Lower lobe of right lung (tissue), 2 donors: ENCODE measurements around the gene EFCAB6. TPM values are rescaled to one million over a fixed set of nuclear protein-coding genes. Genes with fewer than 3 reads are reported as not detected.

Experiments
- ATAC-seq, 2 donors: fragments of 200-7000 bp; cut with Tn5 transposase; one replicate each; pipeline ENCODE4 v1.9.1; 2020 to 2022; ENCODE audit warnings: mild to moderate bottlenecking in 2 of 2, moderate library complexity in 2 of 2
- DNase-seq: peaks from one replicate; pipeline ENCODE4 v3.0.0-alpha.2; 2020
- H3K27ac ChIP-seq: fragments of 200-600 bp; one replicate; pipeline ENCODE4 v1.8.0; 2022
- H3K27me3 ChIP-seq: fragments of 200-600 bp; one replicate; pipeline ENCODE4 v1.8.0; 2022; ENCODE audit warnings: low read depth
- H3K36me3 ChIP-seq: fragments of 200-600 bp; one replicate; pipeline ENCODE4 v1.8.0; 2022; ENCODE audit warnings: mild to moderate bottlenecking
- H3K4me1 ChIP-seq: fragments of 200-600 bp; one replicate; pipeline ENCODE4 v1.8.0; 2022
- H3K4me3 ChIP-seq: fragments of 200-600 bp; one replicate; pipeline ENCODE4 v1.8.0; 2022; ENCODE audit warnings: mild to moderate bottlenecking
- H3K9me3 ChIP-seq: fragments of 200-600 bp; one replicate; pipeline ENCODE4 v1.8.0; 2022
- intact Hi-C: fragments of 100-400 bp; cut with DNase I; formaldehyde crosslinking; loops from one replicate; pipeline ENCODE4 v1.11.0; 2022
- total RNA-seq: library from RNA; stranded (reverse); fragmentation: NEBNext Ultra II Directional; extraction: Animal tissue kit (Norgen Biotek cat#: 25700); gene quantifications from one replicate; pipeline ENCODE4 v1.2.1, GENCODE V29; 2021
- TF ChIP-seq, protein P1 (sequence below): fragments of 200-600 bp; IDR thresholded peaks from one replicate; pipeline ENCODE4 v1.8.0; 2022; ENCODE audit warnings: antibody characterized with exemption, mild to moderate bottlenecking
- donor health status: DM: no; HTN: yes; CAD: no; lungs with severe emphysema.

EFCAB6 gene
- total RNA-seq, 1 donor from 2014 or later, result 5.8 TPM

DNA sequence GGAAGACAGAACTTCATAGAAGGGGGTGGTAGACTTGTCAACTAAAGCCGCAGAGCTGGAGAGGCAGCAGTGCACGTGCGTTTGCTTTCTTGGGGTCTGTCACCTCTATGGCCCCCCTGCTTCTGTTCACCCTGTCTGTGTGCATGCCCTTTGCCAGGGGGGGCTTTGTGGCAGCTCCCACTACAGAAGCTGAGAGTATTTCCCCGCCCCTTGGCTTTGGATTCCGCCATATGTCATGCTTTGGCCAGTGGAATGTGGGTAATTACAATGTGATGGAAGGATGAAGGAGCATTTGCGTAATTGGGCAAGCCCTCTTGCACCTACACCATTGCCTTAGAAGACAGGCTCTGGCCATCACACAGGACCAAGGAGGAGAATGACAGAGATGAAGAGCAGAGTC is 247.2 kb downstream of the EFCAB6 start:
- intact Hi-C loops, result no loop called here
- DNase-seq (no peak), ATAC-seq (no peak)
- H3K36me3 ChIP-seq, result no peaks in the 10 kb centered on the region
- H3K9me3 ChIP-seq, result no peaks in the 10 kb centered on the region
- TF ChIP-seq, protein P1, sequence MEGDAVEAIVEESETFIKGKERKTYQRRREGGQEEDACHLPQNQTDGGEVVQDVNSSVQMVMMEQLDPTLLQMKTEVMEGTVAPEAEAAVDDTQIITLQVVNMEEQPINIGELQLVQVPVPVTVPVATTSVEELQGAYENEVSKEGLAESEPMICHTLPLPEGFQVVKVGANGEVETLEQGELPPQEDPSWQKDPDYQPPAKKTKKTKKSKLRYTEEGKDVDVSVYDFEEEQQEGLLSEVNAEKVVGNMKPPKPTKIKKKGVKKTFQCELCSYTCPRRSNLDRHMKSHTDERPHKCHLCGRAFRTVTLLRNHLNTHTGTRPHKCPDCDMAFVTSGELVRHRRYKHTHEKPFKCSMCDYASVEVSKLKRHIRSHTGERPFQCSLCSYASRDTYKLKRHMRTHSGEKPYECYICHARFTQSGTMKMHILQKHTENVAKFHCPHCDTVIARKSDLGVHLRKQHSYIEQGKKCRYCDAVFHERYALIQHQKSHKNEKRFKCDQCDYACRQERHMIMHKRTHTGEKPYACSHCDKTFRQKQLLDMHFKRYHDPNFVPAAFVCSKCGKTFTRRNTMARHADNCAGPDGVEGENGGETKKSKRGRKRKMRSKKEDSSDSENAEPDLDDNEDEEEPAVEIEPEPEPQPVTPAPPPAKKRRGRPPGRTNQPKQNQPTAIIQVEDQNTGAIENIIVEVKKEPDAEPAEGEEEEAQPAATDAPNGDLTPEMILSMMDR, result no peak
- no peak overlapping the region for H3K27ac ChIP-seq
- no peak overlapping the region for H3K4me3 ChIP-seq
- H3K4me1 ChIP-seq, result no peaks in the 10 kb centered on the region
- no peaks in the 10 kb centered on the region for H3K27me3 ChIP-seq

DNA sequence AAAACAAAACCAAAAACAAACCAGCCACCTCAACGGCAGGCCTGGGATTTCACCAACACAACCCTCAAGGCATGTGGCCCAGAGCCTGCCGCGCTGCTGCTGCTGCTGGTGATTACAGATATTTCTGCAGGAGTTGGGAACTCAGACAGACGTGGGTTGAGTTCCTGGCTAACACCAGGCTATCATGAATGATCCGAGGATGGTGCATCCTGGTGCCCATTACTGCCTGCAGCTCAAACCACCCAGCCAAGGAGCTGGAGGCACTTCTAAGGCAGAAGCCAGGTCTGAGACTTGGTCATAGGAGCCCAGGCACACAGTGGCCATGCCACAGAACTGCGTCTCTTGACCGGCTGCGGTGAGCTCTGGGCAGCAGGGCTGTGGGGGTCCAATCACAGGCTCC is 248.5 kb downstream of the EFCAB6 start:
- intact Hi-C loops, result no loop called here
- H3K27ac ChIP-seq, result no peak overlapping the region
- H3K4me1 ChIP-seq, result no peaks in the 10 kb centered on the region
- no peaks in the 10 kb centered on the region for H3K9me3 ChIP-seq
- H3K4me3 ChIP-seq, result no peak overlapping the region
- DNase-seq, result no peak
- no peaks in the 10 kb centered on the region for H3K27me3 ChIP-seq
- no peaks in the 10 kb centered on the region for H3K36me3 ChIP-seq
- TF ChIP-seq, protein P1, result no peak
- ATAC-seq, result no peak

DNA sequence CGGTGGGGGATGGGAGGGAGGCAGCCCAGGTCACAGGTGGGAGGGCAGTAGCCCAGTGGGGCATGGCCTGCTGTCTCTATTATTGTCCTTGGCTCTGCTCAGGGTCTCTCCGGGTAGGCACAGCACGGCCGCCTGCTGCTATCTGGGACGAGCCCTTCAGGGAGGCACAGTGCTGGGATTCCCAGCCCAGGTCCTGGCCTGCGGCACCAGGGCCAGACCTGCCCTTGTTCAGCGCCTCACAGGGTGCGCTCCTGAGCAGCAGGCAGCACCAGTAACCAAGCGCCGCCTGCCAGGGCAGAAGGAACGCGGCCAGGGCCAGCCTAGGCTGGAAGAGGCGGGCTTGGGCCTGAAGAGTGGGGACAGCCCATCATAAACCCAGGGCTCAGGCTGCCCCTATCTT is 249.3 kb downstream of the EFCAB6 start:
- no peak overlapping the region for H3K27ac ChIP-seq
- TF ChIP-seq, protein P1, result no peak
- no peaks in the 10 kb centered on the region for H3K27me3 ChIP-seq
- H3K36me3 ChIP-seq, result no peaks in the 10 kb centered on the region
- DNase-seq (no peak), ATAC-seq (no peak)
- intact Hi-C loops, result no loop called here
- H3K9me3 ChIP-seq, result no peaks in the 10 kb centered on the region
- no peaks in the 10 kb centered on the region for H3K4me1 ChIP-seq
- no peak overlapping the region for H3K4me3 ChIP-seq

DNA sequence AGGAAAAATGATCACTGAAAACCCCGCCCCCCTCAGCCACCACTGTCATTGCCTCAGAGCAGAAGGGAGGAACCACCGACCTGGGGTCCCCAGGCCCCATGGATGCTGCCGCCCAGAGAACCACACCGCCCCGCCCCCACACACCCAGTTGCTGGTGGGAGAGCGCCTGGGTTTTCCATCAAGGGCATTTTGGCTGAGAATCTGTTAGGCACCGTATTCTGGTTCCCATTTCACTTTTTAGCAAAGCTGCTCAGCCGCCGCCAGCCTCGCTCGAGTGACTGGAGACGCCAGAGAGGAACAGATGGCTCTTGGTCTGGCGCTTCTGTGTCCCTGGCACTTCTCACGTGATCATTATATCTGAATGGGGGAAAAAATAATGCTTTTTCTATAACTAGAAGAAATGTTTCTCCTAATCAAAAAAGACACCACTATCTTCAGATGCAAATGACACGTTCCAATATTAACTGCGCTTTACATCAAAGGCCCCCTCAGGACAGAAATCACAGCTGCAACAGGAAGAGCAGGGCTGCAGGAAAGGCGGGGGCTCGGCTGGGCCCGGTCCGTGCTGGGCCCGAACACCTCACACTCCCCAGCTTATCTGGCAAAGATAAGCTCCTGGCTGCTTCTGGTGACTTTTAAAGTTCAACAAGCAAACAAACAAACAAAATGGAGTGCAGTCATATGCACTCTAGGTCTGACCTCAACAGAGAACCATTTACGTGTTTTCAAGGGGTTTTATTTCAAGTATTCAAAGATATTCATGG is 250.5 kb downstream of the EFCAB6 start:
- DNase-seq, result no peak

DNA sequence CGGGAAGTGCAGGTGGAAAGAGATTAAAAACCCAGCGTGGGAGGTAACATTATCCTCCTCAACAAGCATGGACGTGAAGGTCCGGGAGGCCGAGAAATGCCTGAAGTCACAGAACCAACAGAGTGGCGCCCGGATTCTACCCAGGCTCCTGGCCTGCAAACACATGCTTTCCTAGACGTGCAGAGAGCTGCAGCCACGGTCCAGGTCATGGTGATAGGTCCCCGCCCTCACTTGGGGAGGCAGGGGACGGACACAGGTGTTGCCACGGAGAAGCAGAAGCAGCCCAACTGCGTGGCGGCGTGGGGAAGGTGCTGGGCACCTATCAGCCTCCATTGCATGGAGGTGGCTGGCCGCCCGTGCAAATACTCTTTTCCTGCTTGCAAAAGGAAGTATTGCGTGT is 251.5 kb downstream of the EFCAB6 start:
- ATAC-seq (no peak), DNase-seq (no peak)
- intact Hi-C loops, result no loop called here
- TF ChIP-seq, protein P1, result no peak
- Histone ChIP-seq H3K27me3 (no peaks in the 10 kb centered on the region), H3K4me1 (no peaks in the 10 kb centered on the region), H3K4me3 (no peak overlapping the region), H3K9me3 (no peaks in the 10 kb centered on the region), H3K27ac (no peak overlapping the region), H3K36me3 (no peaks in the 10 kb centered on the region)

More for the DNA sequence above, 250.5 kb downstream of the EFCAB6 start:
- Histone ChIP-seq H3K4me3 (no peak overlapping the region), H3K27ac (no peak overlapping the region), H3K4me1 (no peaks in the 10 kb centered on the region), H3K27me3 (no peaks in the 10 kb centered on the region), H3K36me3 (no peaks in the 10 kb centered on the region), H3K9me3 (no peaks in the 10 kb centered on the region)
- TF ChIP-seq, protein P1, result no peak
- peak in 1 of 2 donors; percentile 61 for ATAC-seq
- intact Hi-C loops, result no loop called here
